ENCODE data around the gene DNAH1. TPM values are rescaled to one million over a fixed set of nuclear protein-coding genes. Genes with fewer than 3 reads are reported as not detected.

DNAH1 gene
- total RNA-seq, 2 donors from 2014 or later: 1.5 to 2.5 TPM

- no peak for DNase-seq (ENCODE audit: low spot score)
- Histone ChIP-seq H3K9me3 (no peaks in the 10 kb centered on the region), H3K4me3 (no peak overlapping the region), H3K36me3 (peaks cover 29% of the 10 kb centered on the region), H3K27ac (peak overlapping the region; percentile 89 to 99), H3K4me1 (peaks cover 0 to 43% of the 10 kb centered on the region in 2 donors), H3K27me3 (no peaks in the 10 kb centered on the region)
- no peak for TF ChIP-seq CTCF (IDR thresholded peaks at IDR 0.05)
These were observed 131.6 kb downstream of the DNAH1 start for GRCh38 chr3:52447512-52448355.

MicroRNAs encoded within 50 kb of the gene (microRNA counts, 767-probe panel; counts per million panel counts)
- microRNA hsa-let-7g-5p: 5,688 to 13,635 counts per million in 2 donors

Small RNA genes lying within 50 kb of the gene (microRNA-seq; reads per million reads assigned to microRNA genes)
- gene MIR135A1 (ENCODE audit: borderline number of aligned reads in 2 of 2, borderline replicate concordance in 1 of 2) (0 reads per million in 2 donors), gene MIRLET7G (ENCODE audit: borderline number of aligned reads in 2 of 2, borderline replicate concordance in 1 of 2) (139,993 to 160,347 reads per million in 2 donors)

Other genes starting within 250 kb of the DNAH1 start
- under 1 TPM; 0.47 to 0.78 TPM for gene POC1A, start 161.9 kb upstream of the DNAH1 start, total RNA-seq
- 100 to 1,000 TPM in 1 of 2 donors, 10 to 100 TPM in 1; 69.7 to 103 TPM for gene ALAS1, start 118.2 kb upstream of the DNAH1 start, total RNA-seq
- not detected for gene TLR9, start 90.7 kb upstream of the DNAH1 start, total RNA-seq
- gene TWF2, start 77.2 kb upstream of the DNAH1 start, total RNA-seq: 10 to 100 TPM; 54.4 to 58.6 TPM
- 1 to 10 TPM; 5.7 to 8.1 TPM for gene PPM1M, start 70.6 kb upstream of the DNAH1 start, total RNA-seq
- 10 to 100 TPM; 43.2 to 43.8 TPM for gene WDR82, start 37.7 kb upstream of the DNAH1 start, total RNA-seq
- 1 to 10 TPM; 2.0 to 5.4 TPM for gene GLYCTK, start 28.5 kb upstream of the DNAH1 start, total RNA-seq
- 10 to 100 TPM; 38.8 to 53.9 TPM for gene BAP1, start 93.7 kb downstream of the DNAH1 start, total RNA-seq
- gene PHF7, start 94.3 kb downstream of the DNAH1 start, total RNA-seq: 10 to 100 TPM; 10.1 to 17.6 TPM
- gene SEMA3G, start 128.8 kb downstream of the DNAH1 start, total RNA-seq: 10 to 100 TPM; 11.8 to 12.6 TPM
- 1,000 to 10,000 TPM; 4,697 to 8,249 TPM for gene TNNC1, start 137.7 kb downstream of the DNAH1 start, total RNA-seq
- gene NISCH, start 139.3 kb downstream of the DNAH1 start, total RNA-seq: 10 to 100 TPM; 29.2 to 49.6 TPM
- gene STAB1, start 179.0 kb downstream of the DNAH1 start, total RNA-seq: 10 to 100 TPM; 46.5 to 62.6 TPM
- gene NT5DC2, start 217.5 kb downstream of the DNAH1 start, total RNA-seq: 100 to 1,000 TPM in 1 of 2 donors, 10 to 100 TPM in 1; 94.0 to 146 TPM
- gene UQCC5, start 220.3 kb downstream of the DNAH1 start, total RNA-seq: 1 to 10 TPM; 1.2 to 3.1 TPM

All from right atrium auricular region (tissue), 2 donors.